SK-N-MC (cell line): ENCODE data around the gene TTBK2.

Source experiments
- EZH2 ChIP-seq: fragments of 200-600 bp; sonication (generic); IDR thresholded peaks from one replicate; pipeline ENCODE4 v1.6.1; 2017; ENCODE audit warnings: antibody characterized with exemption
- FOXP2 ChIP-seq: optimal IDR thresholded peaks from 2 replicates; pipeline ENCODE3; 2011; ENCODE audit warnings: mild to moderate bottlenecking, moderate library complexity; ENCODE audit not compliant: insufficient read depth; ENCODE audit errors: extremely low read length, control extremely low read depth
- POLR2AphosphoS5 ChIP-seq: IDR thresholded peaks from 2 replicates; pipeline ENCODE4 v1.6.1; 2012; ENCODE audit warnings: mild to moderate bottlenecking, low read depth, low read length, borderline replicate concordance

DNA sequence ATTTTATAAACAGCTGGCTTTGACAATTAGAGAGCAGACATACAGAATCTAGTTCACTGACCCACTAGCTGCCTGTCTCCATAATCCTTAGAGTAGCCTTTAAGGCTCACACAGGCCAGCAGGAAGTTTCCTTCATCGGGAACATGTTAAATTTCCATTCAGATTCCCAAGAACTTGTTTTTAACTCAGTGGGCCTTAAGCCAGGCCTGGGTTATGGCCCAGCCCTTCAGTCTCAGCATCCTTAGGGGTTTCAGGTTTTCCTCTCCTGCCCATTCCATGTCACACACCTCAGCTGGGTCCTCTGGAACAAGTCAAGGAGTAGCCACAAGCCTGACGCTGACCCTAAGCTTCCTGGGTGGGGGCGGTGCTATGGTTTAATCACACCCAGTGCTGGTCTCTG lies 198.7 kb downstream of the TTBK2 start:
- TF ChIP-seq POLR2AphosphoS5 (no peak), EZH2 (no peak), FOXP2 (no peak)
